Body of pancreas (tissue), 4 donors: ENCODE data around the gene SEC11A.
"Not testable (repeated sequence)": the region's sequence is repeated elsewhere in the genome, so short reads cannot be mapped to it uniquely, and the experiment has no call there.

Experiments
- POLR2A ChIP-seq, 3 donors: fragments of 450-650 bp; IDR thresholded peaks; one replicate each; pipeline ENCODE4 v1.6.1; 2016; ENCODE audit warnings: antibody characterized with exemption in 3 of 3, mild to moderate bottlenecking in 2 of 3
- TF ChIP-seq, protein P1 (sequence below), 7 experiments: fragments of 450-650 bp in 4 of 7; fragments of 200-600 bp in 3 of 7; sonication (generic) in 3 of 7; IDR thresholded peaks; one replicate each; pipeline ENCODE4 v1.5.1; 2016 to 2019; ENCODE audit warnings: antibody characterized with exemption in 7 of 7

DNA sequence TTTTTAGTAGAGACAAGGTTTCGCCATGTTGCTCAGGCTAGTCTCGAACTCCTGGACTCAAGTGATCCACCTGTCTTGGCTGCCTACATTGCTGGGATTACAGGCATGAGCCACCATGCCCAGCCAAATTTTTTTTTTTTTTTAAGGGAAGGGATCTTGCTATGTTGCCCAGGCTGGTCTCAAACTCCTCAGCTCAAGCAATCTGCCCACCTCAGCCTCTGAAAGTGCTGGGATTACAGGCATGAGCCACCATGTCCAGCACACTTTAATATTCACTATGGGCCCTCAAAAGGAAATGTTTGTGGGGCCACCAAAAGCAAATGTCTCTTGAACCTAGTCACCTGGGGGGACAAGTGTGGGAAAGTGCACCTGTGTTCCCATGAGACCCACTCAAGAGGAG is 73.3 kb downstream of the SEC11A start:
- TF ChIP-seq, protein P1, sequence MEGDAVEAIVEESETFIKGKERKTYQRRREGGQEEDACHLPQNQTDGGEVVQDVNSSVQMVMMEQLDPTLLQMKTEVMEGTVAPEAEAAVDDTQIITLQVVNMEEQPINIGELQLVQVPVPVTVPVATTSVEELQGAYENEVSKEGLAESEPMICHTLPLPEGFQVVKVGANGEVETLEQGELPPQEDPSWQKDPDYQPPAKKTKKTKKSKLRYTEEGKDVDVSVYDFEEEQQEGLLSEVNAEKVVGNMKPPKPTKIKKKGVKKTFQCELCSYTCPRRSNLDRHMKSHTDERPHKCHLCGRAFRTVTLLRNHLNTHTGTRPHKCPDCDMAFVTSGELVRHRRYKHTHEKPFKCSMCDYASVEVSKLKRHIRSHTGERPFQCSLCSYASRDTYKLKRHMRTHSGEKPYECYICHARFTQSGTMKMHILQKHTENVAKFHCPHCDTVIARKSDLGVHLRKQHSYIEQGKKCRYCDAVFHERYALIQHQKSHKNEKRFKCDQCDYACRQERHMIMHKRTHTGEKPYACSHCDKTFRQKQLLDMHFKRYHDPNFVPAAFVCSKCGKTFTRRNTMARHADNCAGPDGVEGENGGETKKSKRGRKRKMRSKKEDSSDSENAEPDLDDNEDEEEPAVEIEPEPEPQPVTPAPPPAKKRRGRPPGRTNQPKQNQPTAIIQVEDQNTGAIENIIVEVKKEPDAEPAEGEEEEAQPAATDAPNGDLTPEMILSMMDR (IDR thresholded peaks at IDR 0.05), result not testable (repeated sequence)
- TF ChIP-seq POLR2A (IDR thresholded peaks at IDR 0.05), result not testable (repeated sequence)
